ENCODE results near the gene DSTYK. TPM values are rescaled to one million over a fixed set of nuclear protein-coding genes. Genes with fewer than 3 reads are reported as not detected.

DSTYK gene, protein sequence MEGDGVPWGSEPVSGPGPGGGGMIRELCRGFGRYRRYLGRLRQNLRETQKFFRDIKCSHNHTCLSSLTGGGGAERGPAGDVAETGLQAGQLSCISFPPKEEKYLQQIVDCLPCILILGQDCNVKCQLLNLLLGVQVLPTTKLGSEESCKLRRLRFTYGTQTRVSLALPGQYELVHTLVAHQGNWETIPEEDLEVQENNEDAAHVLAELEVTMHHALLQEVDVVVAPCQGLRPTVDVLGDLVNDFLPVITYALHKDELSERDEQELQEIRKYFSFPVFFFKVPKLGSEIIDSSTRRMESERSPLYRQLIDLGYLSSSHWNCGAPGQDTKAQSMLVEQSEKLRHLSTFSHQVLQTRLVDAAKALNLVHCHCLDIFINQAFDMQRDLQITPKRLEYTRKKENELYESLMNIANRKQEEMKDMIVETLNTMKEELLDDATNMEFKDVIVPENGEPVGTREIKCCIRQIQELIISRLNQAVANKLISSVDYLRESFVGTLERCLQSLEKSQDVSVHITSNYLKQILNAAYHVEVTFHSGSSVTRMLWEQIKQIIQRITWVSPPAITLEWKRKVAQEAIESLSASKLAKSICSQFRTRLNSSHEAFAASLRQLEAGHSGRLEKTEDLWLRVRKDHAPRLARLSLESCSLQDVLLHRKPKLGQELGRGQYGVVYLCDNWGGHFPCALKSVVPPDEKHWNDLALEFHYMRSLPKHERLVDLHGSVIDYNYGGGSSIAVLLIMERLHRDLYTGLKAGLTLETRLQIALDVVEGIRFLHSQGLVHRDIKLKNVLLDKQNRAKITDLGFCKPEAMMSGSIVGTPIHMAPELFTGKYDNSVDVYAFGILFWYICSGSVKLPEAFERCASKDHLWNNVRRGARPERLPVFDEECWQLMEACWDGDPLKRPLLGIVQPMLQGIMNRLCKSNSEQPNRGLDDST
- 9.1 TPM for polyA plus RNA-seq (2013, experiment 1 of 2; ENCODE audit: insufficient read length)
- 11.6 TPM for polyA plus RNA-seq (2013, experiment 2 of 2; ENCODE audit: insufficient read length)

DNA sequence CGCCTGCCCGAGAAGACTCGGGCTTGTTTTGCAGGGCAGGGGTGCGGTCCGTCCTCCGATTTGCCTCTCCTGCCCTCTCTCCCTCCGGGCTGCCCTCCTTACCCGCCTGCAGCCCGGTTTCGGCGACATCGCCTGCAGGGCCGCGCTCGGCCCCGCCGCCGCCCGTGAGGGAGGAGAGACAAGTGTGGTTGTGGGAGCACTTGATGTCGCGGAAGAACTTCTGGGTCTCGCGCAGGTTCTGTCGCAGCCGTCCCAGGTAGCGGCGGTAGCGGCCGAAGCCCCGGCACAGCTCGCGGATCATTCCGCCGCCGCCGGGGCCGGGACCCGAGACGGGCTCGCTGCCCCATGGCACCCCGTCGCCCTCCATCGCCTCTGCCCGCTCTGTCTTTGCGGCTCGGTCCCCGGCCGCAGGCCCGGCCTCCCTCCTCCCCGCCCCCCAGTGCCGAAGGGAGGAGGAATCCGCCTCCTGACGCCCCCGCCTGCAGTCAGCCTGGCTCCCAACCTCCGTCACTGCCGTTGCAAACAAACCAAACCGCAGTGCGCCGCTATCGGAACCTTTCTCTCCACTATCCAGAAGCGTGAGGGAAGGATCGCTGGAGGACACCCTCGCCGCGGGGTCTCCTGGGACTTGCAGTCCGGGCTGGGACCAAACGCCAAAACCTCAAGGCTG is at the start of gene DSTYK:
DSTYK (minus strand) TSS at position 534 of the 670 bp plus-strand sequence; CDS start at position 367, 167 bp downstream.
- DNase-seq, result peak; percentile 97

DNA sequence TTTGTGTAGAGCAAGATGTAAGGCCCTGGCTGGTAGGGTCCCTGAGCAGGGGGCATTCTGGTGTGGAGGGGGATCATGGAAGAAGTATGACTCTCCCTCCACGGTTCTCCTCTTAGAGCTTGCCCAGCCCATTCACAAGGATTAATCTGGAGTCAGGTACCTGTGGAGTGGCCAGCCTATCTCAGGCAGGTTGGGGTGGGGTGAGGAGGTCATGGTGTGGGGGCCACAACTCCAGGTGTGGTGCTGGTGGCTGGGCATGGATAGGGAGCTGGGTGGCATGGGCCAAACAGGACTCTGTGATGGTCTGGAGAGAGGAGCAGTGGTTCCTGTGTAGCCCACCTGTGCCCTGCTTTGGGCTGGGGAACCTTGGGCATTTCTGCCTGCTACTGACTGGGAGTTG is 48.5 kb upstream of the DSTYK start:
- no peak for DNase-seq

DNA sequence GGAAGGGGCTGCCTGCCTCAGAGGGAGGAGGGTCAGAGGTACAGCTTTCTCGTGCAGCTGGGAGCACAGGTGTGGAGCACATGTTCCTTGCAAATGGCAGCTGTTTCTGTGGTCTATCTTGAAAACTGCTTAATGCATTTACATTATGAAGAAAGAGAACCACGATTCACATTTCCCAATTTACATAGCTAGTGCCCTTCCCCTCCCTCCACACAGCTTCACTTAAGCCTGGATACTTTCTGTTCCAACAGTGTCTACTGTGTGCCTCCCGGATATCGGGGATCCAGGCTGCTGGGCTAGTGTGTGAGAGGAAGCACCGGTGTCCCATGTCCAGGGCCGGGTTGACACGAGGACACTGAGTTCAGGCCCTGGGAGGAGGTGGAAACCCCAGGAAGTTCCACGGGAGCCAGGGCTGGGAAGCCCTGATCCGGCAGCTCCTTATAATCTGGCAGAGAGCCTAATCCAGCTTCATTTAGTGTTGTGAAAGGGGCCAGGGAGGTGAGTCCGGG is 47.9 kb upstream of the DSTYK start:
- no peak for DNase-seq

DNA sequence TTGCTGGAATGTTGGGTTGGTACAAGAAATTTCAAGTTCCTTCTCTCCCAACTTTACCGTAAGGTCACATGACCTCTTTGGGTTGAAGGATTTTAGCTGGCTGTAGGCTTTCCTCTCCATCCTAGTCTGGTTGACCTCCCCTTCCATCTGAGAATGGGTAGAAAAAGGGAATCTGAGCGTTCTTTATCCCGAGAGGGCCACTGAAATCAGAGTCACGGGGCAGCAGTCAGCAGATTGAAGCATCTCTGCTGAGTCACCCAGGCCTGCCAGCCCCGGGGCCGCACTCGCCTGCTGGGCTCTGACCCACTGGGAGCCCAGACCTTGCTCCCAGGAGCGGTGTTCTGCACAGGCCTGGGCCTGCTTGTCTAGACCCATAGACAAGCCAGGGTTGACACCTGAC is 47.2 kb upstream of the DSTYK start:
- DNase-seq, result peak; percentile 54

DNA sequence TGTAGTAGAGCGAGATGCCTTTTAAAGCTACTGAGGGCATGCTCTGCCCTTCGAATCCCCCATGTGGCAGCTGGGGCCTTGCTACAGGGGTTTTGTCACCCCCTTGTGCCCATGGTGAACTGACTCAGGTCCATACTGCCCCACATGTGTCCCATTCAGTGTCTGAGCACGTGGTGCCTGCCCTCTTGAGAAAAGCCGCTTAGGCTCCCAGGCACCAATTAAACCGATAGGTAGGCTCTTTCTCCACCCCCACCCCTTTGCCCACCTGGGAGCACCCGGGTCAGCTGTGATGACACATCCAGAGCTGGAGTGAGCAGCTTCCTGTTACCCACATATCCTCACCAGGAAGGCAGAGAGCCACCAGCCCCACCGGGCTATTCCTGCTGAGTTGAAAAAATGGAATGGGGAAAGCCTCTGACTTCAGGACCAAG is 46.8 kb upstream of the DSTYK start:
- DNase-seq, result peak; percentile 46

DNA sequence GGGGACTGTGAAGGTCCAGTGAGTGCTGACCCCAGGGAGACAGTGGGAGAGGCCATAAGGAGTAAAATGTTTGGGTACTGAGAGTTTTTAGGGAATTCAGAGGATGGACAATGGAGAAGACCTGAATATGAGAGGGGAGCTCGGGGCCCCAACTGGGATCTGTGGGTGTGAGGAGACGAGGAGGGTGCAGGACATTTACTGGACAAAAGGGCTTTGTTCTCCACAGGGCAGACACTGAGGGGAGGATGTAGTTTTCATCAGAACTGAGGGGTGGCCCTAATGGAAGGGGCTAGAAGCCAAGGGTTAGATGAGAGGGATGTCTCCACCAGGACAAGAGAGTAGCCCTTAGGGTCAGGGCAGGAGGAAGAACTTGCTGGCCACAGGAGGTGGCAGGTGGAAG is 46.2 kb upstream of the DSTYK start:
- no peak for DNase-seq

DNA sequence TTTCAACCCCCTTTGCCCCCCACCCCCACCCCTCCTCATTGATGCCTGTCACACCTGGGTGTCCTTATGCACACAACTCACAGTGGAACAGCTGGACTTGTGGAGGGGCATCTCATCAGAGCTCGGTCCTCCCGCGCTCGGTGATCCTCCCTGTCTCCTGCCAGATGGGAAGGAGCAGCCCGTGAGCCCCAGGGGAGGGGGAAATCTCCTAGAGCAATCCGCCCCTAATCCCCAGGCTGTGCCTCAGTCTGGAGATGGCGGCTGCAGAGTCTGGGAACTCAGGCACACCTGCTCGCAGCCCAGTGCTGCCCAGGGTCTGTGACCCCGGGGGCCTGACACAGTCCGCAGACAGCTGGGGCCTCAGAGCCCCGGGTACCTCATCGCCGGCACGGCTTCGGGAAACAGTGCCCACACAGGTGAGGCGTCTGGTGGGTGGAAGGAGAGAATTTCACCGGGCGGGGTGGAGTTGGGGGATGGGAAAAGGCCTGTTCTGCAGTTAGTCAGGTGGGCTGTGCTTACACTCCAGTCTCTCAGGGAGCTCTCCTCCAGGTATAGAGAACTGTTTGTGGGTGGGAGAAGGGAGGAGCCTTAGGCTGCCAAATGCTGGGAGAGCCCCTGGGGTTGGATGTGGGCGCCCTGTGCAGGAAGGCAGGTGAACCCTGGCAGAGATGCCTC is 45.6 kb upstream of the DSTYK start:
- no peak for DNase-seq

DNA sequence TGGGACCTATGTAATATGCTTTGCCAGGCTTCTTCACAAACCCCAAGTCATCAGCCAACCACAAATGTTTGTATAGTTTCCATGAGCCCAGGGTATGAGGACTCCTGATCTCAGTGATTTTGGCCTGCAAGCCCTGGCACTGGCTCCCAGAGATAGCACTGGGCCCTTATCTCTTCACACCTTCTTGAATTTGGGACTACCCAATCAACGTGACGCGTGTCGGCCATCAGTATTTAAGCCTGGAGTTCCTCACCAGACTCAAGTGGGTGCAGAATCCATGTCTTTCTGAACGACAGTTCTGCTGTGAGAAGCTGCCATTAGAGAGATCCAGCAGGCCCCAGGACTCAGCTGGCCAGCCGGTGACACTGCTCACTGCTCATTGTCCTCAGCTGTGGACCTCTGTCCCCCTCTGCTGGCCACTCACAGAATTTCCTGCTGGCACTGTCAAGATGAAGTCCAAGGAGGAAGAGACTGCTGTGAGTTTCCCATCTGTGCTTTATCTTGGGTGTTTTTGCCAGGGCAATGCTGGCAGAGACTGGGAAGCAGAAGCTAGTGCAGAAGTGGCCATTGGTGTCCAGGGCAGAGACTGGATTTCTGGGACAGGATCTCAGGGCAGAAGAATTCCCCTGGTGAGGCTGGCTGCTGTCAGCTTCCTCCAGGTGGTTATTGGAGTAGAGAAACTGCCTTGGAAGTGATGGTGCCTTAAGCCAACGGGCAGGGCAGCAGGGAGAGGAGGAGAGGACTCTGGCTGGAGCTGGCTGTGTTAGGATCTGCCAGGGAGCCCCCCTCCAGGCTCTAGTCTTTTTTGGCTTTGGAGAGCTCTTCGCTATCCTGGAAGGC is 44.7 kb upstream of the DSTYK start:
- DNase-seq, result peak; percentile 79

DNA sequence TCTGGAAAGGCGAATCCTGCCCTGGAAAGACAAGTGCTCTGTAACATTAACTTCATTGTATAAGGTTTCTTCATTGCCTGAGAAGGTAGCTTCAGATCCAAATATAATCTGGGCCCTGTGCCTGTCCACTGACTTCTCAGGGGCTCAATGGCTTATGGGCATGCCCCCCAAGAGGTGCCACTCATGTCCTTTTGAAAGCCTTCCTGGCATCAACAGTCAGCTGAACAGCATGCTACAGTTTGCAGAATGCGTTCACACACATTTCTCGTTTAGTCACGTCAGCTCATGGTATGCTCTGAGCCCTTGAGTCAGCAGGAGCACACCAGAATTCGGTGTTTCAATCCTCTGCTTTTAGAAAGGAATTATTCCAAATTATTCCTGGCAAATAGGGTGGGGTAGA is 40.1 kb upstream of the DSTYK start:
- no peak for DNase-seq

DNA sequence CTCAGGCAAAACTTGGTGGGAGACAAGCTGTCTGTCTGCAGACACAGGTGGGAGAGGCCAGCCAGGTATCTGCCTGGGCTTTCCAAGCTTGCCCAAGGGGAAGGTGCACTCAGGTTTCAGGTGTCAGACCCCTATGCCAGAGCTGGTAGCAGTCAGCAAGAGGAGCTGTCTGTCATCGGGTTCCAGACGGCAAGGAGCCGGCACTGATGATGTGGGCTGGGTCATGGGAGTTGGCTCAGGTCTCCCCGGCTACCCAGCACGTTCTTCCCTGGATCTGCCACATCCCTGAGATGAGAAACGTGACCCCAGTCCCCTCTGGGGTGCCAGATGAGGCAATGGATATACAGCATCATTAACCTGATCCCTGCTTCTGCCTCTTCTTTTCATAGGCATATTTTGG is 39.2 kb upstream of the DSTYK start:
- no peak for DNase-seq

DNA sequence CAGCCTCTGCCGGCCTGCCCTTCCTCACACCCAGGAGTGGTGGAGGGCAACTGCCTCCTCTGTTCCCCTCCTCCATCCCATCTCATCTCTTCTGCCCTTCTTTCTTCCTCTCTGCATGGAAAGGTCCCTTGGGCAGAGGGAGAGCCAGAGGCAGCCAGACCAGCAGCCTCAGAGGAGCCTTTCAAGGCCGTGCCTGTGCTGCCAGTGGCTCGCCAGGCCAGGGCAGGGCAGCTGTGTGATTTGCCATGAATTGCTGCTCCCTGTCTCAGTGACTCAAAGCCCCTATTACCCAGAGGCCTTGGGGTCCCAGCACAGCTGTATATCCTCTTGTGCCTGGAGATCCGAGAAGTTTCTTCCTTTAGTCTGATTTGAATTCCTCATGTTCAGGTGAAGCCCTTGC is 38.1 kb upstream of the DSTYK start:
- DNase-seq, result no peak

DNA sequence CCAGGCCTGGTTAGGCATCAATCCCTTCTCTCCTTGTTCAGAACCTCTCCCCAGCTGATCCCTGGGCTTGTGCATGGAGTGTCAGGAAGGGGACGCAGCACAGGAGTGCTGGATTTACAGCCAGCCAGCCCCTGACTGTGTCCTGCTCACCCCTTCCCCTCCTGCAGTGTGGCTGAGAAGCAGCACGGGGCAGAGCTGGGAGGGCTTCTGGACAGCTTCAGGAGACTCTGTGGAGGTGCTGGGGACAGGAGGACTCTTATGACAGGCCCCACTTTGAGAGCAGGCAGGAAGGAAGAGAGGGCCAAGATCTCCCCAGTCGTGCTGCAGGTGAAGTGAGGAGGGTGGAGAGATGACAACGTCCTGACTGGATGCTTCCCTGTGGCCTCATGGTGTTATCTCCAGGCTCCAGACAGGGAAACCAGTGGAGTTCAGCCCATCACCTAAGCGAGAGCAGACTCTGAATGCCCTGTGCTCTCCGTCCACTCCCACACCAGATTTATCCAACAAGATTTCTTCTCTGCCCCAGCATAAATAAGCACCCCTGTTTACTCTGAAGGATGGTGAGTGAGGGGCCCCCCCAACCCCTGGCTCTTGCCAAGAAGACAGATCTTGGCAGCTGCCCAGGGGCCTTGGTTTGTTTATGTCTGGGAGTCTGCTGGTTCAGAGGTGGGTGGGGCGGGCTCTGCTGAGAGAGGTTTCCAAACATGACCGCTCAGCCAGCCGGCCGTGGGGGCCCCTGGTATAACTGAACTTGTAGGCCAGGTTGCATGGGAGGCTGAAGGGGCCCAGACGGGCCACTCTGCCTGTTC is 37.5 kb upstream of the DSTYK start:
- DNase-seq, result no peak

DNA sequence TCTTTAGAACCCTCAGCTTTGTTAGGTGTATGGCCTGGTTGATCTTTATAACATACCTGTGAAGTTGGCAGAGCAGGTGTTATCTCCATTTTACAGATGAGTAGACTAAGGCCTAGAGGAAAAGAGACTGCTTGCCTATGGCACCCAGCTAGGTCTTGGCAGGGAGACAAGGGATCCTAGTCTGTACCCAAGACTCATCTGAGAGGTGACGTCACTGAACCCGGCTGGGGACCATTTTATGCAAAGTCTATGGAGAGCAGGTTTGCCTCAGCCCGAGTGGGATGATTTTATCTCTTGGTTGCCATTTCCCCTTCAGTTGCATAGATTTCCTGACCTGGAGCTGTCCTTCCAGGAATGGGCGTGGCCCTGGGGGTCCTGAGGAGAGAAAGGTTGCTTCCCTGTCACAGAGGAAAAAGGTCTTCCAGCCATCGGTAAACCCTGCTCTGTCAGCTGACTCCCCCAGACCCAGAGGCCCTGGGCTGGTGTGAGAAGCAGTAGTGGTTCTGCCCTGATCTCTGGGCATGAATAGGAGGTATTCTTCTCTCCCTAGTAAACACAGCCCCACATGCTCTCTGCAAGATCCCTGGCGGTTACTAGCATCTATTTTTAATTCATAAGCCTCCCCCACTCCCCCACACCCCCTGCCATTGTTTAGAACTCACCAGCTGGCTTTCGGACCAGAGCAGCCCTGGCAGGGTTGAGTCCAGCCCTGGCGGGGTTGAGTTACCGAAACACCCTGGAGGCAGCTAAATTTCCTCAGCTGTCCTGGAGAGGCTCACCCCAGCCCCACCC is 35.8 kb upstream of the DSTYK start:
- DNase-seq, result no peak

DNA sequence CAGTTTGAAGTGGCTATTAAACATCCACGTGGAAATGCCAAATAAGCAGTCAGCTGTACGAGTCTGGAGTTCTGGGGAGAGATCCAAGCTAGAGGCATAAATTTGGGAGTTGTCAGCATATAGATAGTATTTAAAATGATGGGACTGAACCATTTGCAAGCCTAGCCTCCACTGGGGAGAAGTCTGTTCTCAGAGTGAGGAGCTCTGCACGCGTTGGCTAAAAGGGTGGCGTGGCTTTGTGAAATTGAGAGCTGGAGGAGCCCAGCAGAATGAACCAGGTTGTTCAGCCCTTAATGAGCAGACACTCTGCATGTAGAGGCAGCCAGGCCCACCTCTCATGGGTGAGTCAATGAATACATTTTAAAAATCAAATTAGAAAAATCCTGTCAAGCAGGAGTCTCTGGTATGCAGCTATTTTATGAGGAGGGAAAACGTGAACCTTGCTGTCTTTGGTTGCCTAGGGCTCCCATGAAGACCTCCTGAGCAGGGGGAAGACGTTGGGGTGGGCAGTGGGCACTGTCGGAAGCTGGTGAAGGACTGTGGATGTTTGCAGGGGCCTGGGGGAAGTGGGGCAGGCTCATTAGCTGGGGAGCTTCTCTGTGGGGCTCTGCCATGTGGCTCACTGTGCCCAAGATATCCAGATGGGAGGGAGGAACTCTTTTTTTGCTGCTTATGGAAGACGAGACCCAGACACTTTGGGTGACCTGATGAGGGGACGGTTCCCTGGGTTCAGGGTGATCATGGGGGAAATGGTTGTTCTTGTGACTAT is 35.0 kb upstream of the DSTYK start:
- no peak for DNase-seq

DNA sequence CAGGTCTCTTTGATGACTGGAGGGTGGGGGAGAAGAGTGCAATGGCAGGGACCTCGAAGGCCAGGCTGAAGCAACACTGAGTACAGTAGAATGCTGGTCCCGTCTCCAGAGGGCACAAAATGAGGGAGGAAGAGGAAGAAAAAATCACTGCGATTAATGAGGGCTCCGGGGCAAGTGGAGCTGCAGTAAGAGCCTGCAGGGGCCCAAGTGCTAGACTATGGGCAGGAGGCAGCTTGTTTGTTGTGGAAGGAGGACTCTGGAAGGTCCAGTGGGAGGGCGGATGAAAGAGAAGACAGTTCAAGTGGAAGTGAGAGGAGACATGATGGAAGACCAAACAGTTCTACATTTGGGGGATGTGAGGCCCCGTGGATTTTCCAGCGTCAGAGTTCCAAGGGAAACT is 33.6 kb upstream of the DSTYK start:
- no peak for DNase-seq

DNA sequence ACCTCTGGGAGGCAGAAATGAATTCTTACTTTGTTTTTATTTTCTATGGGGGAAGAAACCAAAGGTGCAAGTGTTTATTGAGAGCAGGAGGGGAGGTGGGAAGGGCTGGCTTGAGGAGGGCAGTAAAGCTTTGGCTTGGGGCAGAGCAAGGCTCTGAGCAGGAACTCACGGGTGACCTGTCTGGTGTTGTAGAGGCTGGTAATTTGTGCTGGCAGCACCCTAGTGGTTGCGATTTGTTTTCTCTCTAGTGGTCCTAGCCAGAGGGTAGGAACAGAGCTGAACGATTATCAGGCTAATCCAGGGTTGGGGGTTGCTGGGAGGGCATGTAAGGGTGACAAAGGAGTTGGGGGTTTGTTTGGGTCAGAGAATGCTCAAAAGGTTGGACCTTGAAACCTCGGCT is 32.9 kb upstream of the DSTYK start:
- no peak for DNase-seq

DNA sequence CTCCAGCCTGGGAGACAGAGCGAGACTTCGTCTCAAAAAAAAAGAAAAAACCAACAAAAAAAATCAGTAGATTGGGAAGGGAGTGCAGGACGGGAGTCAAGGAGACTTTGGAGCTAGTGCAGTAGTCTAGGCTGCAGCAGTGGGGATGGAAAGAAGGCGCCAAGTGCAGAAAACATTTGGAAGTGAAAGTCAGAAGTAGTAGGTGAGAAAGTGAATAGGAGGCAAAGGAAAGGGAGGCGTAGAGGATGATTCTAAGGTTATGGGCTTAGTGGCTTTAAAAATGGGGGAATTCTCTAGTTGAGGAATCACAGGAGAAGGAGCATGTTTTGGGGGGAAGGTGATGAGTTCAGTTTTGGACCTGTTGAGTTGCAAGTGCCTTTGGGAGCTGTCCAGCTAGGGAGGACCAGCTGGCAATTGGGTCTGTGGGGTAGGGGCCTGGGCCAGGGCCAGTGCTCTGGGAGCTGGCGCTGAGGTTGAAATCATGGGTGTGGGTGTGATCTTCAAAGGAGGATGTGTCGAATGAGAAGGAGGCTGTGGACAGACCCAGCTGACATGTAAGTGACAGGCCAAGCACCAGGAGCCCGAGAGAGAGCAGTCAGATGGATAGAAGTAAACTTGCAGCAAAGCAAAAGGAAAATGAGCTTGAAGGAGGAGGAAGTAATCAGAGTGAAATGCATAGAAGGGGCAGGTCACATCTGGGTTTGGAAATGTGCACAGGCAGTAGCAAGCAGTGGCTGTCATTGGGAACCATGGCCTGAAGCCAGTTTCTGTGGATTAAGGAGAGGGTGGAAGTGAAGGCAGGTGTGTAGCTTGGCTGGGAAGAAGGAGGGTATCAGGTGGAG is 32.1 kb upstream of the DSTYK start:
- no peak for DNase-seq

Data from fibroblast of skin of back (primary cell).